ENCODE measurements around the gene APOLD1.
"Not testable (repeated sequence)": the region's sequence is repeated elsewhere in the genome, so short reads cannot be mapped to it uniquely, and the experiment has no call there.

APOLD1 gene, protein sequence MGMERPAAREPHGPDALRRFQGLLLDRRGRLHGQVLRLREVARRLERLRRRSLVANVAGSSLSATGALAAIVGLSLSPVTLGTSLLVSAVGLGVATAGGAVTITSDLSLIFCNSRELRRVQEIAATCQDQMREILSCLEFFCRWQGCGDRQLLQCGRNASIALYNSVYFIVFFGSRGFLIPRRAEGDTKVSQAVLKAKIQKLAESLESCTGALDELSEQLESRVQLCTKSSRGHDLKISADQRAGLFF

DNA sequence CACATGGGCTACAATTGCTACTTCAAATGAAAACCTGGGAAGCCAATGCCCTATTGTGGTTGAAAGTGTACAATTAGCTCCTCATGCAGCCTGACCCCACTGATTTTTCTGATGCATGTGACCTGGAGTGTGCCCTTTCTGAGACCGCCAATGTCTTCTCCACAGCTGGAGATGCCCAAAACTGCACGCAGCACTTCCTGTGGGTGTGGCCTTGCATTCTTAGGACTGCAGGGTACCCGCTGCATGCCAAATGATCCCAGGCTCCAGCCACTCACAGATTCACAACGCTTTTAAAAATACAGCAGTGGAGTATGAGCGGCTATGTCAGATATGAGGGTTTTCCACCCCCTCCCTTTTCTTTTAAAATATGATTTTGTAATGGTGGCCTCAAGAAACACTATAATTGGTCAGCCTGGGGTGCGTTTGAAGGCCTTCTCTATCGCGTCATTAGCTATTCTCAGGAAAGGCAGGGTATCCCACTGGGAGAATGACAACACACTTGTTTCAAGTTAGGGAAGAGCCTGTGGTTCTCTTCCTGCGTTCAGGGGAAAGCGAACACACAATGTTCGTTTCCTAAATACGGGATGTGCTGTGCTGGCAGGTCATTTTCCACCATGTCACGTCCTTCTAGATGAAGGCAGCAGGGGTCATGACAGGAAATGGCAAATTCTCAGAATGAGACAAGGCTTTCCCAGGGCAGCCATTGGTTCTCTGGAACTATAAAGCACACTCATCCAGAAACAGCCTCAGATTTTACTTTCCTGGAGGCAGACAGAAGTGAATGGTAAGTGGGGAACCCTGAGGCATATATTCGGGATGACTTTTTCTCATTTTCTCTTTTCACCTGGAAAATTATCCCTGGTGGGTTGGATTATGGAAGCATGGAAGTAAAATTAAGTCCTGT is at the start of gene APOLD1:
Gene APOLD1 (plus strand): TSS at position 749 of the 904 bp plus-strand sequence. CDS start 33 bp downstream, at position 782.
- DNase-seq: no peak

- peak; percentile 62 for DNase-seq
Measured at GRCh38 chr12:12736759-12737676, 48.4 kb upstream of the APOLD1 start.

GRCh38 chr12:12738152-12738551 is 47.3 kb upstream of the APOLD1 start:
- not testable (repeated sequence) for DNase-seq

DNA sequence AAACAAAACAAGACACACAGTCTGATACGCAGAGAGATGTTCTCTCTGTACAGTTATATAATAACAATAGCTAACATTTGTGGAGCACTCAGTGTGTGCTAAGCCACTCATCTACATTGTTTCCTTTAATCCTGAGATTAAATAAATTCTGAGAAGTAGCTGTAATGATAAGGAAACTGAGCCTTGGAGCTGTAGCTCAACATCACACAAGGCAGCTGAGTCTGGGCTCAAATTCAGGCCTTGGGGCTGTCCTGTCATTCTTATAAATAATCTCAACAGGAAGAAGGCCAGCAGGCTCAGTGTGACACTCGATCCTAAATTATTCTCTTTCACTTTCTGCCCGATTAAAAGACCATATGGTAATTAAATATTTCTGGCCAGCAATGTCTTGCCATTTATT is 43.8 kb upstream of the APOLD1 start:
- peak; percentile 33 for DNase-seq

GRCh38 chr12:12744546-12745305 is 40.7 kb upstream of the APOLD1 start:
- DNase-seq: no peak

- no peak for DNase-seq
Measured at GRCh38 chr12:12745576-12746211, 39.8 kb upstream of the APOLD1 start.

DNA sequence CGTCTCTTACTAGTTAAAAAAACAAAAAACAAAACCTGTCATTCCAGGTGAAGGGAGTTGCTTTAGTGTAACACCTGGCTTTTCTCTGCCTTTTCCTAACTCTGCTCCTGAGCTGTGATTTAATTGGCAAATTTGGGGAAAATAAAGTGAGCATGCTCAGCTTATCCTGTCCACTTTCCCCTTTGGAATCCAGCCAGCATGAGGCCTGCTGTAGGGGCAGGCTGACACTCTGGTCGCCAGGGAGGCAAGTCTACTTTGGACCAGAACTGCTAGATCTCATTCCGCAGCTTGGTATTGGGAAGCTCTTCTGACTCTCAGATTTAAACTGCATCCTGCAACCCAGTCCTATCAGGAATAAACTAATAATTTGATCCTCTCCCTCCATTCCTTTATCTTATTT is 38.2 kb upstream of the APOLD1 start:
- no peak for DNase-seq

- peak; percentile 77 for DNase-seq
Measured at GRCh38 chr12:12748044-12748443, 37.4 kb upstream of the APOLD1 start.

DNA sequence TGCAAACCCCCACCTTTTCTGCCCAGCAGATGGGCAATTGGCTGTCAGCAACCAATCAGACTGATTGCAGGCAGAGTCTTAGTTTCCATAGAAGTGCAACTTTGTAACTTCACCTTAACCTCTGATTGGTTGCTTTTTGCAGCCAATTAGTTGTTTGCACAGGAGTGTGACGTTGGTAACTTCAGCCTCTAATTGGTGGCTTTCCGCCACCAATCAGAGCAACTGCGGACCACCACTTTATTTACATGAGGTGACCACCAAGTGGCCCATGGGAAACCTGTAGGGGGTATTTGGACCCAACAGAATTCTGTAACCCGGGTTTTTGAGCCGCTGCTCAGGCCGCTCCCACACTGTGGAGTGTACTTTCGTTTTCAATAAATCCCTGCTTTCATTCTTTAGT is 36.0 kb upstream of the APOLD1 start:
- no peak for DNase-seq

- DNase-seq: no peak
Measured at GRCh38 chr12:12755923-12756322, 29.5 kb upstream of the APOLD1 start.

- no peak for DNase-seq
Measured at GRCh38 chr12:12757121-12757520, 28.3 kb upstream of the APOLD1 start.

GRCh38 chr12:12759234-12759915 is 26.1 kb upstream of the APOLD1 start:
- DNase-seq: no peak

GRCh38 chr12:12764824-12765223 is 20.6 kb upstream of the APOLD1 start:
- DNase-seq: no peak

DNA sequence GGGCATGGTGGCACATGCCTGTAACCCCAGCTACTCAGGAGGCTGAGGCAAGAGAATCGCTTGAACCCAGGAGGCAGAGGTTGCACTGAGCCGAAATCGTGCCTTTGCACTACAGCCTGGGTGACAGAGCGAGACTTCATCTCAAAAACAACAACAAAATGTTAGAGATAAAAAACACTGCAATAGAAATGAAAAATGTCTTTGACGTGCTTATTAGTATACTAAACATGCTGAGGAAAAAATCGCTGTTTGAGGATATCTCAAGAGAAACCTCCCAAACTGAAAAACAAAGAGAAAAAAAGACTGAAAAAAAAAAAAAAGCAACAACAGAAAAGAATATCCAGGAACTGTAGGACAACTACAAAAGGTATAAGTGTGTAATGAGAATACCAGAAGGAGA is 15.2 kb upstream of the APOLD1 start:
- no peak for DNase-seq

- DNase-seq: no peak
Measured at GRCh38 chr12:12774791-12775190, 10.7 kb upstream of the APOLD1 start.

DNA sequence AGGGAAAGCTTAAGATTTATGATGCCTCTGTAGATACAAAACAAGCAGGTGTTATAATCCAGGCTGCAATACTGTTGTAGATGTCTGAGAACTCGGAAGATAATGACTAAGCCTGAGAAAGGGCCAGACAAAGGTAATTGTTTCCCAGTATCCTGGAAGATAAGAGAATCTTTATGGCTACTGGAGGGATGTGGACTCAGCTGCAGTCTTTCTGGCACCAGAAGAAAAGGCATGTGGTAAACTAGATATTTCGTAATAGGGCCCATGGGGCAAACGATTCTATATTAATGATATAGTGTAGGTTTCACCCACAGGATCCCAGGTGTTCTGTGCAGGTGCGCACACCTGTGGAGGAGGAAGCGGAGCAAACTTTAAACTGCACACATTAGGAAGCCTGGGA is 9.2 kb upstream of the APOLD1 start:
- no peak for DNase-seq

- no peak for DNase-seq
Measured at GRCh38 chr12:12777092-12777491, 8.4 kb upstream of the APOLD1 start.

DNA sequence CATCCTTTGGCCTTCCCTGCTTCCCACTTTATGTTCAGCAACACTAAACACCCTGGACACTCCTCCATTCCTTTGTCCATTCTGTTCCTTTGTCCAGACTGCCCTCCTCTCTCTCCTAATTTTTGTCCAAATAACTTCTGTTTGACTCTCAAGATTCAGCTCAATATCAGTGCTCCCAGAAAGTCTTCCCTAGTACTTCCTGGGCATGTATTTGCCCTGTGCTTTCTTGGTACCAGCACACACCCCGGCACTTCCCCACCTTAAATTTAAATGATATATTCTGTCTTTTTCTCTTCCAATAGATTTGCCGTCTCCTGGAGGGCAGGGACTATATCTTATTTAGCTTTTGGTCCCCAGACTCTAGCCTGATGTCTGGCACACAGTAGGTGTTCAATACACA is 6.5 kb upstream of the APOLD1 start:
- no peak for DNase-seq

DNA sequence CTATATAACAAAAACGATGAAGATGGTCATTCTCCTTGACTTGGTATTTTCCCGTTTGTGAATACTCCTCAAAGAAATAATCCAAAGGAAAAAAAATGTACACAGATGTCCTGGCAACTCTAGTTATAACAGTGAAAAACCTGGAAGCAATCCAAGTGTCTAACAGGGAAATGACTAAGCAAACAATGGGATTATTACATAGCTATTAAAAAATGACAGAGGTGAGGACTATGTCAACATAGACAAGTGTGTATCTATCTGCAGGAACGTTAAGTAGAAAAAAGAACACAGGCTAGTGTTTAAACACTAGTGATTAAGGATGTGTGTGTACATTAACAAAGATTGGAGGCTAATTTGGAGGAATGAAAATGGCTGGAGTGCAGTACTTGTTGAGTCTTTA is 5.9 kb upstream of the APOLD1 start:
- peak; percentile 92 for DNase-seq

DNA sequence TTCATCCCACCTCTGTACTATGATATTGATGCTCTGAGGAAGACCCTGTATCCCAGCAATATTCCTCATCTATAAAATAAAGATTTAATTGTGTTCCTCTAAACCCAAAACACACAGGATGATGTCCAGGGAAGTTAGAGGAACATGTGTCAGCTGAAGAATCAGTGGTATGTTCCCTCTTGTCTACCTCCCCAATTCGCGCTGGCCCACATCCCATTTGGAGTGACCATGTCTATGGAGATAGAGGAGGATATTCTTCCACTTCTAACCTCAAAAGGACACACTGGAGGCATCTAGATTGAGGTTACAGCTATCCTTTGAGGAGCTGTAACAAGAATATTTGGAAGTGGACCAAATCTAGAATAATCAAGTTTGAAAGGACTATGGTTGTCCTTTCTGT is 1.3 kb upstream of the APOLD1 start:
- no peak for DNase-seq

DNA sequence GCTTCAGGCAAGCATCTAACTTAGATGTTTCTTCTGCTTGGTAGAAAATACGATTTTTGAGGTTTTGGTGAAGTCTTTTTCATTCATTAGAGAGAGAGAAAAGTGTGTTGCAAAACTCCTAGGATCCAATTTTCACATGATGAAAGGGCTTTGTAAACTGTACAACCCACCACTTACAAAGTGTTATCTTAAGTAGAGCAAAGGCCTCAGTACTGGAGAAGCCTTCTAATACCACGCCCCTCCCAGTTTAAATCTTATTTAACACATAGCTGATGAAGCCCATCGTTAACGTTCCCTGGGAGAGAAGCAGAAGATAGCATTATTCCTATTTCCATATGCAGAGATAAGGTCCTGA is 869 bp downstream of the APOLD1 start:
- DNase-seq: no peak

Data from NCI-H1694 (cell line).